ENCODE data around the gene RNF151. TPM values are rescaled to one million over a fixed set of nuclear protein-coding genes. Genes with fewer than 3 reads are reported as not detected.

RNF151 gene
- total and polyA plus RNA-seq, 2 of the 13 experiments (the other 11 are each of a cell fraction or from before 2014, with no cell fraction given): not detected

DNA sequence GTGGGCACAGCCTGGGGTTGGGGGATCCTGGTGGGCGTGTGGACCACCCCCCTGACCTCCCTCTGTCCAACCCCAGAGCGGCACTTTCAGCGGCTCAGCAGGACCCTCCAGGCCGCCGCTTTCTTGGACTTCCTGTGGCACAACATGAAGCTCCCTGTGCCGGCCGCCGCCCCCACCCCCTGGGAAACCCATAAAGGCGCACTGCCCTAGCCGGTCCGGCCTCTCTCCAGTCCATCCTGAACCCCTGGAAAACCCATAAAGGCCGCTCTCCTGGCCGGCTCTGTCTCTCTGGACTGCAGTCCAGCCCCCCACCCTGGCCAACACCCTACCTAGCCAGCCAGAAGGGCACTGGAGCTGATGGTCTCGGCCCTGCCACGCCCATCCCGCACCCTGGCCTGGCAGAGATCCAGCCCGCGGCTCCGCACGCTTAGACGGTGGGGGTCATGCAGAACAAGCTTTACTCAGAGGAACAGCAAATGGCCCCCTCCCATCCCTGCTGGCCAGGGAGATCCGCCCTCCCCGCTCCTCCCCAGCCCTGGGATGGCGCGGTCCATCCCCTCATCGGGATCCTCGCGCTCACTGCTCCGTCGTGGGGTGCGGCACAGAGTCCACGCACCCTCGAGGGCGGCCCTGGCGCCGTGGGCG lies 11.9 kb downstream of the RNF151 start (continued):
- TF ChIP-seq, protein P1, sequence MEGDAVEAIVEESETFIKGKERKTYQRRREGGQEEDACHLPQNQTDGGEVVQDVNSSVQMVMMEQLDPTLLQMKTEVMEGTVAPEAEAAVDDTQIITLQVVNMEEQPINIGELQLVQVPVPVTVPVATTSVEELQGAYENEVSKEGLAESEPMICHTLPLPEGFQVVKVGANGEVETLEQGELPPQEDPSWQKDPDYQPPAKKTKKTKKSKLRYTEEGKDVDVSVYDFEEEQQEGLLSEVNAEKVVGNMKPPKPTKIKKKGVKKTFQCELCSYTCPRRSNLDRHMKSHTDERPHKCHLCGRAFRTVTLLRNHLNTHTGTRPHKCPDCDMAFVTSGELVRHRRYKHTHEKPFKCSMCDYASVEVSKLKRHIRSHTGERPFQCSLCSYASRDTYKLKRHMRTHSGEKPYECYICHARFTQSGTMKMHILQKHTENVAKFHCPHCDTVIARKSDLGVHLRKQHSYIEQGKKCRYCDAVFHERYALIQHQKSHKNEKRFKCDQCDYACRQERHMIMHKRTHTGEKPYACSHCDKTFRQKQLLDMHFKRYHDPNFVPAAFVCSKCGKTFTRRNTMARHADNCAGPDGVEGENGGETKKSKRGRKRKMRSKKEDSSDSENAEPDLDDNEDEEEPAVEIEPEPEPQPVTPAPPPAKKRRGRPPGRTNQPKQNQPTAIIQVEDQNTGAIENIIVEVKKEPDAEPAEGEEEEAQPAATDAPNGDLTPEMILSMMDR (CRISPR knock-in tag; IDR thresholded peaks at IDR 0.05): no peak
- no peak for TF ChIP-seq ZNF549 (CRISPR knock-in tag; IDR thresholded peaks at IDR 0.05)
- TF ChIP-seq, protein P2, sequence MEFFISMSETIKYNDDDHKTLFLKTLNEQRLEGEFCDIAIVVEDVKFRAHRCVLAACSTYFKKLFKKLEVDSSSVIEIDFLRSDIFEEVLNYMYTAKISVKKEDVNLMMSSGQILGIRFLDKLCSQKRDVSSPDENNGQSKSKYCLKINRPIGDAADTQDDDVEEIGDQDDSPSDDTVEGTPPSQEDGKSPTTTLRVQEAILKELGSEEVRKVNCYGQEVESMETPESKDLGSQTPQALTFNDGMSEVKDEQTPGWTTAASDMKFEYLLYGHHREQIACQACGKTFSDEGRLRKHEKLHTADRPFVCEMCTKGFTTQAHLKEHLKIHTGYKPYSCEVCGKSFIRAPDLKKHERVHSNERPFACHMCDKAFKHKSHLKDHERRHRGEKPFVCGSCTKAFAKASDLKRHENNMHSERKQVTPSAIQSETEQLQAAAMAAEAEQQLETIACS (CRISPR knock-in tag; IDR thresholded peaks at IDR 0.05): no peak
- no peak for TF ChIP-seq CBFB (CRISPR knock-in tag; IDR thresholded peaks at IDR 0.05)

DNA sequence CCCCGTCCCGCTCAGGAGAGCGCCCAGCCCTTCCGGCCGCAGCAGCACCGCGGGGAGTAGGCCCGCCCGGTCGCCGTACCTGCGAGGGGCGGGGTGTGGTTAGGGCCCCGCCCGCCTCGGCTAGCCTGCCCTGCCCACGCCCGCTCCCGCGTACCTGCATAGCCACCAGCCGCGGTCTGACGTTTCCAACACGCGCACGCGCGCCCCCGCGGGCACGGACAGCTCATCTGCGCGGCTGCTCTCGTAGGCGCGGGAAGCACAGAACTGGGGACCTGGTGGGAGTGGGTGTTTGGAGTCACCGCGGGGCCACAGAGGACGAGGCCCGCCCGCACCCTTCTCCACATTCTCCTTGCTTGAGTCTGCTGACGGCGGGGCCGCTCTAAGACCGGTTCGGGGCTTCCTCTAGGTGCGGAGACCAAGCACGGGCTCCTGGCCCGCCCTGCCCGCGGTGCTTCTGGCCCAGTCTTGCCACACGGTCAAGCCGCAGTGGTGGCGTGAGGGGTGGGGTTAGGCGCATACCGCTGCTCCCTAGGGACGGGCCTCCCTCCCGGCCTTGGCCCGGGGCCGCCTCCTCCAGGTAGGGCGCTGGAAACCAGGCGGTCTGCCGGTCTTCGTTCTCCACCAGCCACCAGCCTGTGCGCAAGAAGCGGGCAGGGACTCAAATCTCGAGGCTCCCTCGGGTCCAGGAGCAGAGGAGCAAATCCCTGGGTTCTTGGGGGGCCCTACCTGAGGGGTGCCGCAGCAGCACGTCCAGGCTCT lies 12.8 kb downstream of the RNF151 start:
- no peaks in the 10 kb centered on the region for H4K20me1 ChIP-seq (ENCODE audit: insufficient read depth, low read length)
- intact Hi-C loops (cut with micrococcal nuclease; ENCODE audit: unreplicated experiment): no loop called here
- H3K9me3 ChIP-seq (ENCODE audit: low read length): no peaks in the 10 kb centered on the region
- no peak overlapping the region for H3K9ac ChIP-seq (ENCODE audit: insufficient read depth, low read depth, low read length)
- WGBS (ENCODE audit: low lambda C conversion rate): 97% methylated on average over 59 of the region's 70 CpGs
- BruUV-seq (replicated peaks): no TSS peak
- peaks cover 18 to 30% of the 10 kb centered on the region in 2 experiments; a peak in 3 of 5 replicates for H3K36me3 ChIP-seq (replicated peaks in 1 of 2; ENCODE audit: control insufficient read depth in 1 of 2, insufficient read depth in 2 of 2, low read length in 2 of 2)
- peaks cover 21% of the 10 kb centered on the region for H3K4me1 ChIP-seq (ENCODE audit: insufficient read depth, low read length)
- H3K4me2 ChIP-seq (ENCODE audit: low read depth, low read length): no peak overlapping the region
- no peak overlapping the region for H3K27ac ChIP-seq (ENCODE audit: extremely low read length, insufficient read depth, low read length)
- in situ Hi-C loops (cut with HindIII; ENCODE audit: extremely low pct_ligation_motif_present, low pct_unique_long_range_greater_than_20kb): no loop called here
- FAIRE-seq (no peak), ATAC-seq (no peak), DNase-seq (ENCODE audit: low spot score) (no peak)
- no peak overlapping the region for H3K4me3 ChIP-seq (replicated peaks in 1 of 3; ENCODE audit: insufficient read depth in 1 of 3, low read depth in 2 of 3, low read length in 3 of 3)
- no peaks in the 10 kb centered on the region for H3K27me3 ChIP-seq (ENCODE audit: control insufficient read depth in 1 of 2, insufficient read depth in 2 of 2, low read length in 2 of 2)
- no peaks in the 10 kb centered on the region for H3K79me2 ChIP-seq (ENCODE audit: insufficient read depth, low read length)
- ChIA-PET CTCF (ENCODE audit: low intra/inter-chr PET ratio, low total read pairs) (no interaction called here), POLR2A (interaction anchor here (1.4 to 6.8 kb wide), 2 partner anchors 15 kb away, joined by 4 to 62 read pairs; partner anchors contain the start of gene RPS2)
- H2AFZ ChIP-seq (ENCODE audit: low read length): no peak overlapping the region
- TF ChIP-seq TBP (CRISPR knock-in tag; IDR thresholded peaks at IDR 0.05) (no peak), ZNF33B (CRISPR knock-in tag; IDR thresholded peaks at IDR 0.05) (no peak), ZNF460 (CRISPR knock-in tag; IDR thresholded peaks at IDR 0.05; ENCODE audit: borderline replicate concordance) (no peak), ZNF333 (CRISPR knock-in tag; IDR thresholded peaks at IDR 0.05; ENCODE audit: borderline replicate concordance) (no peak), RBFOX2 (IDR thresholded peaks at IDR 0.05; ENCODE audit: low read depth, low read length) (peak; percentile 14; the same call in 1 of the 2 replicates)
- TF ChIP-seq, protein P3, sequence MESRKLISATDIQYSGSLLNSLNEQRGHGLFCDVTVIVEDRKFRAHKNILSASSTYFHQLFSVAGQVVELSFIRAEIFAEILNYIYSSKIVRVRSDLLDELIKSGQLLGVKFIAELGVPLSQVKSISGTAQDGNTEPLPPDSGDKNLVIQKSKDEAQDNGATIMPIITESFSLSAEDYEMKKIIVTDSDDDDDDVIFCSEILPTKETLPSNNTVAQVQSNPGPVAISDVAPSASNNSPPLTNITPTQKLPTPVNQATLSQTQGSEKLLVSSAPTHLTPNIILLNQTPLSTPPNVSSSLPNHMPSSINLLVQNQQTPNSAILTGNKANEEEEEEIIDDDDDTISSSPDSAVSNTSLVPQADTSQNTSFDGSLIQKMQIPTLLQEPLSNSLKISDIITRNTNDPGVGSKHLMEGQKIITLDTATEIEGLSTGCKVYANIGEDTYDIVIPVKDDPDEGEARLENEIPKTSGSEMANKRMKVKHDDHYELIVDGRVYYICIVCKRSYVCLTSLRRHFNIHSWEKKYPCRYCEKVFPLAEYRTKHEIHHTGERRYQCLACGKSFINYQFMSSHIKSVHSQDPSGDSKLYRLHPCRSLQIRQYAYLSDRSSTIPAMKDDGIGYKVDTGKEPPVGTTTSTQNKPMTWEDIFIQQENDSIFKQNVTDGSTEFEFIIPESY (CRISPR knock-in tag; IDR thresholded peaks at IDR 0.05): peak; percentile 7; the same call in 1 of the 2 replicates
- TF ChIP-seq, protein P4, sequence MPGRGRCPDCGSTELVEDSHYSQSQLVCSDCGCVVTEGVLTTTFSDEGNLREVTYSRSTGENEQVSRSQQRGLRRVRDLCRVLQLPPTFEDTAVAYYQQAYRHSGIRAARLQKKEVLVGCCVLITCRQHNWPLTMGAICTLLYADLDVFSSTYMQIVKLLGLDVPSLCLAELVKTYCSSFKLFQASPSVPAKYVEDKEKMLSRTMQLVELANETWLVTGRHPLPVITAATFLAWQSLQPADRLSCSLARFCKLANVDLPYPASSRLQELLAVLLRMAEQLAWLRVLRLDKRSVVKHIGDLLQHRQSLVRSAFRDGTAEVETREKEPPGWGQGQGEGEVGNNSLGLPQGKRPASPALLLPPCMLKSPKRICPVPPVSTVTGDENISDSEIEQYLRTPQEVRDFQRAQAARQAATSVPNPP (CRISPR knock-in tag; IDR thresholded peaks at IDR 0.05): no peak

All from HepG2 (cell line).